ENCODE results near the gene PRPF18. TPM values are rescaled to one million over a fixed set of nuclear protein-coding genes. Genes with fewer than 3 reads are reported as not detected.

The PRPF18 gene
- total RNA-seq, 1 experiment from 2014 or later: 13.4 TPM

DNA sequence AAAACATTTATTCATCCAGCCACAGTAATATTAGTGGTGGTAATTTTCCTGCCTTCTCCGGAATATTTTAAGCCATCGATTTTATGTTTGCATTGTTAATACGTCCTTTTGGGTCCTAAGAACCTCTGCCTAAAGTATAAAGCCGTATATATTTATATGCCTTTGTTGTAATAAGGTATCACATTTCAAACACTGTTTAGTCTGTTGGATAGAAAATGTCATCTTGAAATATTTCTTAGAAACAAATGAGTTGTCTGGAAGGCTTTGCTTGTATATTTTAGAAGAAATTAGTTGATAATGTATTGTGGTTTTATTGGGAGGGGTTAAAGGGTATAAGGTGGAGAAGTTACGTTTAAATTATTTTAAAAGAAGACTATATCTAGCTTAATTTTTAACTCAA, 11.1 kb downstream of the PRPF18 start (continued):
- TF ChIP-seq ATF1 (CRISPR knock-in tag; IDR thresholded peaks at IDR 0.05) (no peak), ZNF396 (CRISPR knock-in tag; IDR thresholded peaks at IDR 0.05; ENCODE audit: borderline replicate concordance) (no peak)
- TF ChIP-seq, protein P1, sequence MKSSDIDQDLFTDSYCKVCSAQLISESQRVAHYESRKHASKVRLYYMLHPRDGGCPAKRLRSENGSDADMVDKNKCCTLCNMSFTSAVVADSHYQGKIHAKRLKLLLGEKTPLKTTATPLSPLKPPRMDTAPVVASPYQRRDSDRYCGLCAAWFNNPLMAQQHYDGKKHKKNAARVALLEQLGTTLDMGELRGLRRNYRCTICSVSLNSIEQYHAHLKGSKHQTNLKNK (CRISPR knock-in tag; IDR thresholded peaks at IDR 0.05): no peak

DNA sequence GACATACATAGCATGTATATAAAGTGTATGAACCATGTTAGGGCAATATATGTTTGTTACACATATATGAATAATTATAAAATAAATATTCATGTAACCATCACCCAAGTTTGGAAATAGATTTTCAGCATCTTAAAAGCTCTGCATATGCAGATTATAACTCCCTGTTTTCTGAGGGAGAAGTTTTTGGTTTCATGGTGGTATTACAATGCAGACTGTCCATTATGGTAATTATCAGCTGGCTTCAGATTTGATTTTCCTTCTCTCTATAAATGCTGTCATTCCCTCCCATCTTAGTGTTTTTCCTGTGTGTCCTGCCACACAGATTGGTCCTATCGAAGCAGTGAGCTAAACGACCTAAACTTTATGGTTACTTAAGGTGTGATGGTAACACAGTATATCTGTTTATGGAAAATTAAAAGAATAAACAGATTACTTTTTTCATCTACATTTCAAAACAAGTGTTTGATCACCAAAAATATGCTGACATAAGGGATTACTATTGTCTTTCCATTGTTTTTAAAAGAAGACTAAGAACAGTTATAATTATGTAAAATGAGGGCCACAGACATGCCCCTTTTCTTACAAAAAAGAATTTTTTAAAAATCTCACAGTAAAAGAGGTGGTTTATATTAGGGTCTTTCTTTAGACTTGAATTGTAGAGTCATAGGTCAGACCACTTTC, 17.7 kb downstream of the PRPF18 start:
- no peak for ATAC-seq
- peaks cover 15% of the 10 kb centered on the region for H3K4me1 Mint-ChIP-seq
- H3K9me3 Mint-ChIP-seq: no peaks in the 10 kb centered on the region
- POLR2A ChIA-PET: no interaction called here
- H3K27me3 Mint-ChIP-seq (ENCODE audit: low read depth): no peaks in the 10 kb centered on the region
- CTCF ChIA-PET: interaction anchor here (3.9 kb wide), 1 partner anchor 68 kb away, joined by 9 read pairs; no protein-coding TSS in a partner anchor
- no peak for DNase-seq (ENCODE audit: low spot score)
- TF ChIP-seq TP53 (CRISPR knock-in tag; IDR thresholded peaks at IDR 0.05) (no peak), NR2C2 (CRISPR knock-in tag; IDR thresholded peaks at IDR 0.05) (no peak), ZBTB21 (CRISPR knock-in tag; IDR thresholded peaks at IDR 0.05; ENCODE audit: borderline replicate concordance) (no peak), KAT7 (CRISPR knock-in tag; IDR thresholded peaks at IDR 0.05; ENCODE audit: borderline replicate concordance) (no peak), NFATC4 (CRISPR knock-in tag; IDR thresholded peaks at IDR 0.05) (no peak), MXD4 (CRISPR knock-in tag; IDR thresholded peaks at IDR 0.05; ENCODE audit: borderline replicate concordance) (no peak)
- TF ChIP-seq, protein P2, sequence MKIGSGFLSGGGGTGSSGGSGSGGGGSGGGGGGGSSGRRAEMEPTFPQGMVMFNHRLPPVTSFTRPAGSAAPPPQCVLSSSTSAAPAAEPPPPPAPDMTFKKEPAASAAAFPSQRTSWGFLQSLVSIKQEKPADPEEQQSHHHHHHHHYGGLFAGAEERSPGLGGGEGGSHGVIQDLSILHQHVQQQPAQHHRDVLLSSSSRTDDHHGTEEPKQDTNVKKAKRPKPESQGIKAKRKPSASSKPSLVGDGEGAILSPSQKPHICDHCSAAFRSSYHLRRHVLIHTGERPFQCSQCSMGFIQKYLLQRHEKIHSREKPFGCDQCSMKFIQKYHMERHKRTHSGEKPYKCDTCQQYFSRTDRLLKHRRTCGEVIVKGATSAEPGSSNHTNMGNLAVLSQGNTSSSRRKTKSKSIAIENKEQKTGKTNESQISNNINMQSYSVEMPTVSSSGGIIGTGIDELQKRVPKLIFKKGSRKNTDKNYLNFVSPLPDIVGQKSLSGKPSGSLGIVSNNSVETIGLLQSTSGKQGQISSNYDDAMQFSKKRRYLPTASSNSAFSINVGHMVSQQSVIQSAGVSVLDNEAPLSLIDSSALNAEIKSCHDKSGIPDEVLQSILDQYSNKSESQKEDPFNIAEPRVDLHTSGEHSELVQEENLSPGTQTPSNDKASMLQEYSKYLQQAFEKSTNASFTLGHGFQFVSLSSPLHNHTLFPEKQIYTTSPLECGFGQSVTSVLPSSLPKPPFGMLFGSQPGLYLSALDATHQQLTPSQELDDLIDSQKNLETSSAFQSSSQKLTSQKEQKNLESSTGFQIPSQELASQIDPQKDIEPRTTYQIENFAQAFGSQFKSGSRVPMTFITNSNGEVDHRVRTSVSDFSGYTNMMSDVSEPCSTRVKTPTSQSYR (CRISPR knock-in tag; IDR thresholded peaks at IDR 0.05): no peak
- TF ChIP-seq, protein P3, sequence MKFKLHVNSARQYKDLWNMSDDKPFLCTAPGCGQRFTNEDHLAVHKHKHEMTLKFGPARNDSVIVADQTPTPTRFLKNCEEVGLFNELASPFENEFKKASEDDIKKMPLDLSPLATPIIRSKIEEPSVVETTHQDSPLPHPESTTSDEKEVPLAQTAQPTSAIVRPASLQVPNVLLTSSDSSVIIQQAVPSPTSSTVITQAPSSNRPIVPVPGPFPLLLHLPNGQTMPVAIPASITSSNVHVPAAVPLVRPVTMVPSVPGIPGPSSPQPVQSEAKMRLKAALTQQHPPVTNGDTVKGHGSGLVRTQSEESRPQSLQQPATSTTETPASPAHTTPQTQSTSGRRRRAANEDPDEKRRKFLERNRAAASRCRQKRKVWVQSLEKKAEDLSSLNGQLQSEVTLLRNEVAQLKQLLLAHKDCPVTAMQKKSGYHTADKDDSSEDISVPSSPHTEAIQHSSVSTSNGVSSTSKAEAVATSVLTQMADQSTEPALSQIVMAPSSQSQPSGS (CRISPR knock-in tag; IDR thresholded peaks at IDR 0.05; ENCODE audit: borderline replicate concordance, low read depth): no peak
- TF ChIP-seq, protein P4, sequence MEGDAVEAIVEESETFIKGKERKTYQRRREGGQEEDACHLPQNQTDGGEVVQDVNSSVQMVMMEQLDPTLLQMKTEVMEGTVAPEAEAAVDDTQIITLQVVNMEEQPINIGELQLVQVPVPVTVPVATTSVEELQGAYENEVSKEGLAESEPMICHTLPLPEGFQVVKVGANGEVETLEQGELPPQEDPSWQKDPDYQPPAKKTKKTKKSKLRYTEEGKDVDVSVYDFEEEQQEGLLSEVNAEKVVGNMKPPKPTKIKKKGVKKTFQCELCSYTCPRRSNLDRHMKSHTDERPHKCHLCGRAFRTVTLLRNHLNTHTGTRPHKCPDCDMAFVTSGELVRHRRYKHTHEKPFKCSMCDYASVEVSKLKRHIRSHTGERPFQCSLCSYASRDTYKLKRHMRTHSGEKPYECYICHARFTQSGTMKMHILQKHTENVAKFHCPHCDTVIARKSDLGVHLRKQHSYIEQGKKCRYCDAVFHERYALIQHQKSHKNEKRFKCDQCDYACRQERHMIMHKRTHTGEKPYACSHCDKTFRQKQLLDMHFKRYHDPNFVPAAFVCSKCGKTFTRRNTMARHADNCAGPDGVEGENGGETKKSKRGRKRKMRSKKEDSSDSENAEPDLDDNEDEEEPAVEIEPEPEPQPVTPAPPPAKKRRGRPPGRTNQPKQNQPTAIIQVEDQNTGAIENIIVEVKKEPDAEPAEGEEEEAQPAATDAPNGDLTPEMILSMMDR (IDR thresholded peaks at IDR 0.05): no peak
- H3K4me3 Mint-ChIP-seq: no peak overlapping the region
- no peak overlapping the region for H3K27ac Mint-ChIP-seq
- peaks cover 9% of the 10 kb centered on the region for H3K36me3 Mint-ChIP-seq

DNA sequence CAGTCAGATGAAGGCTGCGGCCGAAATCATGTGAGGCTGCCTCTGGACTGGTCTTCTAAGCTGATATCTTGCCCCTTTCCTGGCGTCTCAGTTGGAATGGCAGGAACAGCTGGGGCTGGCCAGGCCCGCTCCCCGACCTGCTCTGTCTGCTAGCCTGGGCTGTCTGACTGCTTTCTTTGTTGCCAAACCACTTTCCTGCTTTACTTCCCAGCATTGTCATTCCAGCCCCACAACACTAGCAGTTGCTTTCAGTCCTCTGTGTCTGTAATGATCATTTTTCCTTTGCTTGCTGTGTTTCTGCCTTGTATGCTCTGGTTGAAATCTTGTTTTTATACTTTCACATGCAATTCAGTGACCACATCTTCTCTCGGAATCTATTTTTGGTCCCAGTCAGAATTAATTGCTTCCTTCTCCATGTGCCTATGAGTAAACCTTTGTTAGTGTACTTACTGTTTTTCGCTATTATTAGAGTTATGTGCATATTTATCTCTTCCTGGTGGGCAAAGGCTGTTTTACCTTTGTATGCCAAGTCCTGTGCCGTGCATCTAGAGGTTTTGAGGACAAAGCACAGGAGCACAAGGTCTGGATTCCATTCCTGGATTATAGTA, 21.6 kb downstream of the PRPF18 start:
- no peaks in the 10 kb centered on the region for H3K9me3 Mint-ChIP-seq
- DNase-seq (ENCODE audit: low spot score): peak; percentile 31
- CTCF ChIA-PET: interaction anchor here (0.6 kb wide), 1 partner anchor 780 kb away, joined by 3 read pairs; no protein-coding TSS in a partner anchor
- H3K36me3 Mint-ChIP-seq: peaks cover 19% of the 10 kb centered on the region
- peak; percentile 91 for ATAC-seq
- POLR2A ChIA-PET: no interaction called here
- no peaks in the 10 kb centered on the region for H3K27me3 Mint-ChIP-seq (ENCODE audit: low read depth)
- H3K4me1 Mint-ChIP-seq: peaks cover 15% of the 10 kb centered on the region
- peak overlapping the region; percentile 81 for H3K27ac Mint-ChIP-seq
- no peak overlapping the region for H3K4me3 Mint-ChIP-seq
- TF ChIP-seq JAZF1 (CRISPR knock-in tag; IDR thresholded peaks at IDR 0.05) (no peak), CREM (CRISPR knock-in tag; IDR thresholded peaks at IDR 0.05) (no peak), TP53 (CRISPR knock-in tag; IDR thresholded peaks at IDR 0.05) (no peak), ZNF232 (CRISPR knock-in tag; IDR thresholded peaks at IDR 0.05) (no peak), MXD4 (CRISPR knock-in tag; IDR thresholded peaks at IDR 0.05; ENCODE audit: borderline replicate concordance) (no peak)
- TF ChIP-seq, protein P5, sequence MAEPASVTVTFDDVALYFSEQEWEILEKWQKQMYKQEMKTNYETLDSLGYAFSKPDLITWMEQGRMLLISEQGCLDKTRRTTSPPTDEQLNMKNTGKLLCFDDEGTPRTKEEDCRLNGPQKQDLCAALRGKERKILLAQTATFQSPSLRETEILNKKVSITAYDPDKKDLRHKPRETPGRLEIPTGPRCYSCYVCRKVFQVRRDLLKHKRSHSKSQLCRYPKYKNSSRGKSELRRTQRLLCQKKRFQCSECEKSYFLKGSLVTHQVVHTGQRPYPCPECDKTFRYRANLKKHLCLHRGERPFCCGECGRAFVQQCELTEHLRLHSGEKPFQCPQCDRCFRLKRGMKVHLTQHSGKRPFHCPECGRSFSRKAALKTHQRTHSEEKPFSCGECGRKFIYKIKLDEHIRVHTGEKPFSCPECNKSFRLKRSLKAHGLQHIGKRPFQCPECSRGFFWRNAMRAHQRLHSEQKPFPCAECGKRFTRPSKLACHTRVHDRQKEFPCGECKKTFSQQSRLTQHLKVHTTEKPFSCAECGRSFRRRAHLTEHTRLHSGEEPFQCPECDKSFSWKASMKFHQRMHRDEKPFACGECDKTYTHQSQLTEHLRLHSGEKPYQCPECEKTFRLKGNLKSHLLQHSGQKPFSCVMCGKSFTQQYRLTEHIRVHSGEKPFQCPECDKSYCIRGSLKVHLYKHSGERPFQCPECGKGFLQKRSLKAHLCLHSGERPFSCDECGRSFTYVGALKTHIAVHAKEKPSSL (CRISPR knock-in tag; conservative IDR thresholded peaks at IDR 0.05): no peak
- TF ChIP-seq, protein P6, sequence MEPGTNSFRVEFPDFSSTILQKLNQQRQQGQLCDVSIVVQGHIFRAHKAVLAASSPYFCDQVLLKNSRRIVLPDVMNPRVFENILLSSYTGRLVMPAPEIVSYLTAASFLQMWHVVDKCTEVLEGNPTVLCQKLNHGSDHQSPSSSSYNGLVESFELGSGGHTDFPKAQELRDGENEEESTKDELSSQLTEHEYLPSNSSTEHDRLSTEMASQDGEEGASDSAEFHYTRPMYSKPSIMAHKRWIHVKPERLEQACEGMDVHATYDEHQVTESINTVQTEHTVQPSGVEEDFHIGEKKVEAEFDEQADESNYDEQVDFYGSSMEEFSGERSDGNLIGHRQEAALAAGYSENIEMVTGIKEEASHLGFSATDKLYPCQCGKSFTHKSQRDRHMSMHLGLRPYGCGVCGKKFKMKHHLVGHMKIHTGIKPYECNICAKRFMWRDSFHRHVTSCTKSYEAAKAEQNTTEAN (CRISPR knock-in tag; IDR thresholded peaks at IDR 0.05): no peak
- TF ChIP-seq, protein P7, sequence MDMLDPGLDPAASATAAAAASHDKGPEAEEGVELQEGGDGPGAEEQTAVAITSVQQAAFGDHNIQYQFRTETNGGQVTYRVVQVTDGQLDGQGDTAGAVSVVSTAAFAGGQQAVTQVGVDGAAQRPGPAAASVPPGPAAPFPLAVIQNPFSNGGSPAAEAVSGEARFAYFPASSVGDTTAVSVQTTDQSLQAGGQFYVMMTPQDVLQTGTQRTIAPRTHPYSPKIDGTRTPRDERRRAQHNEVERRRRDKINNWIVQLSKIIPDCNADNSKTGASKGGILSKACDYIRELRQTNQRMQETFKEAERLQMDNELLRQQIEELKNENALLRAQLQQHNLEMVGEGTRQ (CRISPR knock-in tag; IDR thresholded peaks at IDR 0.05): no peak
- TF ChIP-seq, protein P8, sequence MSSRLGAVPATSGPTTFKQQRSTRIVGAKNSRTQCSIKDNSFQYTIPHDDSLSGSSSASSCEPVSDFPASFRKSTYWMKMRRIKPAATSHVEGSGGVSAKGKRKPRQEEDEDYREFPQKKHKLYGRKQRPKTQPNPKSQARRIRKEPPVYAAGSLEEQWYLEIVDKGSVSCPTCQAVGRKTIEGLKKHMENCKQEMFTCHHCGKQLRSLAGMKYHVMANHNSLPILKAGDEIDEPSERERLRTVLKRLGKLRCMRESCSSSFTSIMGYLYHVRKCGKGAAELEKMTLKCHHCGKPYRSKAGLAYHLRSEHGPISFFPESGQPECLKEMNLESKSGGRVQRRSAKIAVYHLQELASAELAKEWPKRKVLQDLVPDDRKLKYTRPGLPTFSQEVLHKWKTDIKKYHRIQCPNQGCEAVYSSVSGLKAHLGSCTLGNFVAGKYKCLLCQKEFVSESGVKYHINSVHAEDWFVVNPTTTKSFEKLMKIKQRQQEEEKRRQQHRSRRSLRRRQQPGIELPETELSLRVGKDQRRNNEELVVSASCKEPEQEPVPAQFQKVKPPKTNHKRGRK (CRISPR knock-in tag; IDR thresholded peaks at IDR 0.05; ENCODE audit: borderline replicate concordance): no peak
